Skeletal muscle satellite cell (primary cell): ENCODE measurements around the gene TCF12.

Source experiments
- H3K27me3 ChIP-seq: 2 replicates; pipeline ENCODE4 v1.7.0; 2013; ENCODE audit warnings: low read length; ENCODE audit not compliant: control insufficient read depth, insufficient read depth
- H3K36me3 ChIP-seq: 2 replicates; pipeline ENCODE4 v1.7.0; 2013; ENCODE audit warnings: mild to moderate bottlenecking, control low read depth, low read length; ENCODE audit not compliant: insufficient read depth
- H3K4me1 ChIP-seq: 2 replicates; pipeline ENCODE4 v1.7.0; 2013; ENCODE audit warnings: low read length; ENCODE audit not compliant: control insufficient read depth, insufficient read depth
- H3K4me2 ChIP-seq: 2 replicates; pipeline ENCODE4 v1.7.0; 2013; ENCODE audit warnings: mild to moderate bottlenecking, low read length
- H3K4me3 ChIP-seq: 2 replicates; pipeline ENCODE4 v1.7.0; 2013; ENCODE audit warnings: low read length
- H3K9ac ChIP-seq: 2 replicates; pipeline ENCODE4 v1.7.0; 2013; ENCODE audit warnings: mild to moderate bottlenecking, low read depth, low read length, moderate library complexity
- H3K9me3 ChIP-seq: replicated peaks from 2 replicates; pipeline ENCODE4 v1.7.0; 2013; ENCODE audit warnings: mild to moderate bottlenecking, control low read depth, low read length

The TCF12 gene

DNA sequence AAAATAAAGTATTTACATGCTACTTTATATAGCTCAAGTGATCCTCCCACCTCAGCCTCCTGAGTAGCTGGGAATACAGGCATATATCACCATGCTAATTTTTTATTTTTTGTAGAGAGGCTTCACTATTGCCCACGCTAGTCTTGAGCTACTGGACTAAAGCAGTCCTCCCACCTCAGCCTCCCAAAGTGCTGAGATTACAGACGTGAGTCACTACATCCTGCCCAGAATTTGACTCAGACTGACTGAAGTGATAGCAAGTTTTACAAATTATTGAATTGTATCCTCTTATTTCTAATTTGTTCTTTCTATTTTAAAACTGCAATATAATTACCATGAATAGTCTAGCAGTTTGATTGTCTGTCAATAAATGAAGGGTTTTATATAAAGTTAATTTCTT lies 247.5 kb downstream of the TCF12 start:
- H3K9ac ChIP-seq, result no peak overlapping the region
- H3K4me1 ChIP-seq, result peaks cover 8% of the 10 kb centered on the region
- H3K4me2 ChIP-seq, result no peak overlapping the region
- H3K36me3 ChIP-seq, result no peaks in the 10 kb centered on the region
- no peak overlapping the region for H3K4me3 ChIP-seq
- H3K27me3 ChIP-seq, result no peaks in the 10 kb centered on the region
- H3K9me3 ChIP-seq, result no peaks in the 10 kb centered on the region

DNA sequence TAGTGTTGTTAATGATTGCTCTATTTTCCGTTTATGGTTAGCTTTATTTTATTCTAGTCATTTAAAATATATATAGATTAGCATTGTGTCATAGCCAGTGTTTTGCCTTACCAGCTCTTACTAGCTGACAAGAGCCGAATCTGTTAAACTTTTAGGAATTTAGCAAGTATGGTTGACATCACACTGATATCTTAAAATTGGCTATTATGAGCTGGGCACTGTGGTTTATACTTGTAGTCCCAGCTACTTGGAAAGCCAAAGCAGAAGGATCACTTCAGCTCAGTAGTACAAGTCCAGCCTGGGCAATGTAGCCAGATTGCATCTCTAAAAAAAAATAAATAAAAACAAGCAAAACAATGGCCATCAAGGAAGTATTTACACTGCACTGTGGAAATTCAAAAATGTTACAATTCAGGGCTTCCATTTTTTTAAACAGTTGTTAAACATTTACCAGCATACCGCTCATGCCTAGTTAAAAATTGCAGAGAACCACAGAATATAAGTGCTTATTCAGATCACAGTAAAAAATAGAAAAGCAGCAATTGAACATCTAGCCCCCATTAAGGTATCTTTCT lies 249.5 kb downstream of the TCF12 start:
- H3K9me3 ChIP-seq, result no peaks in the 10 kb centered on the region
- no peak overlapping the region for H3K9ac ChIP-seq
- H3K36me3 ChIP-seq, result no peaks in the 10 kb centered on the region
- no peak overlapping the region for H3K4me3 ChIP-seq
- no peak overlapping the region for H3K4me2 ChIP-seq
- no peaks in the 10 kb centered on the region for H3K27me3 ChIP-seq
- H3K4me1 ChIP-seq, result peaks cover 8% of the 10 kb centered on the region

DNA sequence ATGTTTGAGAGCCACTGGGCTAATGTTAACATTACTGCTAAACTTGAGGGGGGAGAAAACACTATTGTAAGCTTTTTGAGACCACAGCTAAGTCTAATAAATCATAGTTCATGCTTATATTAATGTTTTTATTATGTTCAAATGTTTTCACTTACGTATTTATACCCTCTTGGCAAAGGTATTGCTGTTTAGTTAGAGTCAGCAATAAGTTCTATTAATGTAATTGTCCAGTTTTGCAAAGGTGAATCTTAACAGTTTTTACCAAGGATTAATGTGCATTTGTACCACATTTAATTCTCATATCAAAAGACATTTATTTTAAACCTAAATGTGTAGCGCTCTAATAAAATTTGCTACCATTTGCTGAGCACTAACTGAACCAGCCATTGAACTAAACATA lies 251.2 kb downstream of the TCF12 start:
- Histone ChIP-seq H3K4me3 (no peak overlapping the region), H3K27me3 (no peaks in the 10 kb centered on the region), H3K36me3 (no peaks in the 10 kb centered on the region), H3K4me2 (no peak overlapping the region), H3K9me3 (no peaks in the 10 kb centered on the region), H3K4me1 (peaks cover 12% of the 10 kb centered on the region), H3K9ac (no peak overlapping the region)

DNA sequence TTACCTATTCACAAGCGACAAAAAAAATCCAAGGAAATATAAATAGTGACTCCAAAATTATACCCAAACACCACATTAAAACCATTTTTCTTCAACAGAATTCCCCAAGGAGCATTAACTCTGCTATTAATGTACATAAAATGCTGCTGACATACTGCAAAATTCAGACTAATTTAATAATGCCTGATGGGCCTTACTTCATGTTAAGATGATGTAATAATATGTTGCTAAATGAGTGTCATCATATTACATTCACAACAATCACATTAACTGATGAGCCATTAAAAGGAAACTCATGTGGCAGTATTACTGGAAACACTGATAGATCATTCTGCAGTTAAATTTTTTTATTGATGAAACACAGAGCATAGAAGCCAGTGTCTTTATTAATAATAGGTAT lies 253.0 kb downstream of the TCF12 start:
- Histone ChIP-seq H3K4me2 (no peak overlapping the region), H3K27me3 (no peaks in the 10 kb centered on the region), H3K36me3 (no peaks in the 10 kb centered on the region), H3K4me1 (peaks cover 12% of the 10 kb centered on the region), H3K4me3 (no peak overlapping the region), H3K9me3 (no peaks in the 10 kb centered on the region), H3K9ac (no peak overlapping the region)

DNA sequence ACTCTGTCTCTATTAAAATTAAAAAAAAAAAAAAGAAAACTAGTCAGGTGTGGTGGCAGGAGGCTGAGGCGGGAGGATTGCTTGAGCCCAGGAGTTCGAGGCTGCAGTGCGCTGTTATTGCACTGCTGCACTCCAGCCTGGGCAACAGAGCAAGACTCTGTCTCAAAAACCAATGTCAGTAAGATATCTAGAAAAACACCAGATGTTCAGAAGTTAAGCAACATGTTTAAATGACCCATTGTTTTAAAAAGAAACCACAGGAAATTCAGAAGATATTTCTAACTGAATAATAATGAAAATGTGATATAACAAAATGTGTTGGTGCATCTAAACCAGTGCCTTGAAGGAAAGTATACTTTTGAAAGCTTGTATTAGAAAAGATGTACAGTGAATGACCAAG lies 254.5 kb downstream of the TCF12 start:
- no peaks in the 10 kb centered on the region for H3K36me3 ChIP-seq
- H3K9me3 ChIP-seq, result no peaks in the 10 kb centered on the region
- no peak overlapping the region for H3K4me3 ChIP-seq
- H3K4me1 ChIP-seq, result peaks cover 12% of the 10 kb centered on the region
- no peak overlapping the region for H3K9ac ChIP-seq
- H3K4me2 ChIP-seq, result no peak overlapping the region
- H3K27me3 ChIP-seq, result no peaks in the 10 kb centered on the region

DNA sequence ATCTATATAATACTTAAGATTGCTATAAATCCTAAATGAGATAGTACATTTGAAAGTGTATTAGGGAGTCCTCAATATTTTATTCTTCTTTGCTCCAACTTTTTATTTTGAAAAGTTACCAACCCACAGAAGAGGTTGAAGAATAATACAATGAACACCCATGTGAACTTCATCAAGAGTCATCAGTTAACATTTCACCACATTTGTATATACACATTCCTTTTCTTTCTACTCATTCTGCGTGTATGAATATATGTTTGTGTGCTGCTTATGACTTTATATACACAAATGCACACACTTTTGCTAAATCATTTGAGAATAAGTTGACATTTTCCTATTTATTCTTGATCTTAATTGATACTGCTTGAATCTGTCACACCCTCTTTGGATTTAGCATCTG lies 264.6 kb downstream of the TCF12 start:
- Histone ChIP-seq H3K4me3 (no peak overlapping the region), H3K36me3 (no peaks in the 10 kb centered on the region), H3K4me1 (no peaks in the 10 kb centered on the region), H3K9ac (no peak overlapping the region), H3K9me3 (no peaks in the 10 kb centered on the region), H3K4me2 (no peak overlapping the region), H3K27me3 (no peaks in the 10 kb centered on the region)

DNA sequence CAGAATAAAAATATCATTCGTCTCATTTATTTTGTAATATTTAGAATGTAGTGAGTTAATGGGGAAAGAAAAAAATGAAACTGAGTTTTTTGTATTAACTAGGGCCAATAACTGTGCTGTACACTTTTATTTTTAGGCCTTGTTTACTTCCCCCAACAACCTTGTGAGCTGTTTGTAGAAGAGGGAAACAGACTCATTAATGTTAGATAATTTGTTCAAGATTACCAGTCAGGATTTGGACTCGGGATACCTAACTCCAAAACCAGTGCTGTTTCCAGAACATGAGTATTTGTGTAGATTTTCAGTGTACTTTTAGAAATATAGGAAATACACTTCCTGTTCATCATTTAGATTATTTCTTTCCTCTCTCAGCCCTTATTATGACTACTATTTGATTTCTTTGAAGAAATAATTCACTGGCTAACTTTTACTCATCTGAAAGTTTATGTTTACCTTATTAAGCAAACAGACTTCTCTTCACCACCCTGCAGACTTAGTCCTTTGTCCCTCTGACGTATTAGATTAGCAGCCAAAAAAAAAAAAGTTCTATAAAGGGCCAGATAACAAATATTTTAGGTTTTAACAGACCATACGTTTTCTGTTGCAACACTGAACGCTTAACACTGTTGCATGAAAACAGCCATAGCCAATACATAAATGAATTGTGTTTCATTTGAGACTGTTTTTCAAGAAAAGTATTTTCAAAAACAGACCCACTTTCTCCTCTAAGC lies 265.3 kb downstream of the TCF12 start:
- no peaks in the 10 kb centered on the region for H3K27me3 ChIP-seq
- H3K4me3 ChIP-seq, result no peak overlapping the region
- H3K9ac ChIP-seq, result no peak overlapping the region
- H3K36me3 ChIP-seq, result no peaks in the 10 kb centered on the region
- no peaks in the 10 kb centered on the region for H3K4me1 ChIP-seq
- no peak overlapping the region for H3K4me2 ChIP-seq
- H3K9me3 ChIP-seq, result no peaks in the 10 kb centered on the region

DNA sequence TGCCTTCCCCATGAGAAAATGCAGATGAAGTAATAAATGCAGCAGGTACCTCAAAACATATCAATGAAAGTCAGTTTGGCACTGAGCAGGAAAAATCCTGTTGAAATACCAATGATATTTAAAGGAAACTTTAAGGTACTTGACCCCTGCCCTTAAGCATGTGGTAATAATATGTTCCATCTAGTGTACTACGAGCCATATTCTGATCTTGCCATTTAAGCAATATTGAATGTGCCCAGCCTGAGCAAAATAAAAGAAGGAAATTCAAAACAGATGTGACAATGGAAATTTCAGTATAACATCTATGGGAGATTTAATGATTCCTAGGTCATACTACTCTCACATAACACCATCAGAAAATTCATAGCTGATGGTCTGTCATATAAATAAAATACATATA lies 266.1 kb downstream of the TCF12 start:
- no peak overlapping the region for H3K9ac ChIP-seq
- no peaks in the 10 kb centered on the region for H3K27me3 ChIP-seq

DNA sequence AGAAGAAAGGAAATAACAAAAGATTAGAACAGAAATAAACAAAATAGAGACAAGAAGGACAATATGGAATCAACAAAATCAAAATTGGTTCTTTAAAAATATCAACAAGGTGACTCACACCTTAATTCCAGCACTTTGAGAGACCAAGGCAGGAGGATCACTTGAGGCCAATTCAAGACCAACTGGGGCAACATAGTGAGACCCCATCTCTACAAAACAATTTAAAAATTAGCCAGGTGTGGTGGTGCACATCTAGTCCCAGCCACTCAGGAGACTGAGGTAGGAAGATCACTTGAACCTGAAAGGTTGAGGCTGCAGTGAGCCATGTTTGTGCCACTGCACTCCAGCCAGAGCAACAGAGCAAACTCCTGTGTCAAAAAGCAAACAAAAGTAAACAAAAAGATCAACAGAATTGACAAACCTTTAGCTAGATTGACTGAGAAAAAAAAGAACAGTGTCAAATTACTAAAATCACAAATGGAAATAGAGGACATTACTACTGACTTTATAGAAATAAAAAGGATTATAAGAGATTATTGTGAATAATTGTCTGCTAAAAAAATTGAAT lies 267.1 kb downstream of the TCF12 start:
- Histone ChIP-seq H3K4me1 (no peaks in the 10 kb centered on the region), H3K27me3 (no peaks in the 10 kb centered on the region), H3K4me2 (no peak overlapping the region), H3K36me3 (no peaks in the 10 kb centered on the region), H3K9me3 (no peaks in the 10 kb centered on the region), H3K4me3 (no peak overlapping the region), H3K9ac (no peak overlapping the region)

More for the DNA sequence above, 266.1 kb downstream of the TCF12 start:
- H3K36me3 ChIP-seq, result no peaks in the 10 kb centered on the region
- H3K4me3 ChIP-seq, result no peak overlapping the region
- no peaks in the 10 kb centered on the region for H3K9me3 ChIP-seq
- H3K4me2 ChIP-seq, result no peak overlapping the region
- H3K4me1 ChIP-seq, result no peaks in the 10 kb centered on the region

DNA sequence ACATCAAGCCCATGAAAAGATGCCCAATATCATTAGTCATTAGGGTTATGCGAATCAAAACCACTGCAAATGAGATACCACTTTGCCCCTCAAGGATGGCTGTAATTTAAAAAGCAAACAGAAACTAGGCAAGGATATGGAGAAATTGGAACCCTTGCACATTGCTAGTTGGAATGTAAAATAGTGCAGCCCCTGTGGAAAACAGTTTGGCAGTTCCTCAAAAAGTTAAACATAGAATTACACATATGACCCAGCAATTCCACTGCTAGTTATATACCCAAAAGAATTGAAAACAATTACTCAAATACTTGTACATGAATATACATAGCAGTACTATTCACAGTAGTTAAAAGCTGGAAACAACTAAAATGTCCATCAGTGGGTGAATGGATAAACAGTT lies 271.0 kb downstream of the TCF12 start:
- Histone ChIP-seq H3K4me2 (no peak overlapping the region), H3K4me1 (no peaks in the 10 kb centered on the region), H3K9ac (no peak overlapping the region), H3K27me3 (no peaks in the 10 kb centered on the region), H3K9me3 (no peaks in the 10 kb centered on the region), H3K4me3 (no peak overlapping the region), H3K36me3 (peaks cover 19% of the 10 kb centered on the region)

DNA sequence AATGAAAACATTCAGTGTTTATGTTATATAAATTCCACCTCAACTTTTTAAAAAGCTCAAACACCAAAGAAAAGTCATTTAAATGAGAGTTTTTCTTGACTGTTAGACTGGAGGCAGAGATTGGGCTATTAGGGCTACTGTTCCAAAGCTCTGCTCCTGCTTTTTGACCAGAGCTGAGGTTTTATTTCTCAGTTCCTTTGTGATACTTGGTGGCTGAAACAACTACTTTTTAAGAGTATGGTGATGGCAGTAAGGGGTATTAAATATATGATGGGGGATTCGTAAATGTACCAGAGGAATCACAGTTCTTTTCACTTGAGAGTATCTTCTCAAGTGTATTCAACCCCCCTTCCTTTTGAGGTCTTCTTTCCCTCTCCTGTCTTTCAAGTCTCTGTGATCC lies 271.8 kb downstream of the TCF12 start:
- Histone ChIP-seq H3K9ac (no peak overlapping the region), H3K9me3 (no peaks in the 10 kb centered on the region), H3K27me3 (no peaks in the 10 kb centered on the region), H3K36me3 (peaks cover 19% of the 10 kb centered on the region), H3K4me3 (no peak overlapping the region), H3K4me2 (no peak overlapping the region), H3K4me1 (no peaks in the 10 kb centered on the region)

DNA sequence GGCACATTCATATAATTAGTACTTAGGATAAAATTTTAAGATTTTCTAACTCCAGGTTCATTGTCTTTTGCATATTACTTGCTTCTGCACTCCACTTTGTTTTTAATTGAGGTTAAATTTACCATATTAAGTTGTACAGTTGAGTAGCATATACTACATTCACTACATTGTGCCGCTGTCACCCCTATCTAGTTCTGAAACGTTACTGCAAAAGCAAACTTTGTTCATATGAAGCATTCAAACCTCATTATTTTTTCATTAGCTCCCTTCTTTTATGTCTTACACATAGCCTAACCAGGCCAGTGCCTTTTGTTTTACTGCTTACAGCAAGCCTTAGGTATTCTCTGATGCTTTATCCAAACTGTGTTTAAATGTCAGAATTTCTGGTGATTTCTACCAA lies 274.7 kb downstream of the TCF12 start:
- Histone ChIP-seq H3K4me1 (no peaks in the 10 kb centered on the region), H3K9me3 (no peaks in the 10 kb centered on the region), H3K4me2 (no peak overlapping the region), H3K4me3 (no peak overlapping the region), H3K27me3 (no peaks in the 10 kb centered on the region), H3K9ac (no peak overlapping the region), H3K36me3 (peaks cover 25% of the 10 kb centered on the region)
